Osteocyte (in vitro differentiated cells): ENCODE measurements around the gene GDF15. TPM values are rescaled to one million over a fixed set of nuclear protein-coding genes. Genes with fewer than 3 reads are reported as not detected.
A peak's percentile ranks its signal among the peaks of the same experiment; 100 is the strongest.
"Not testable (repeated sequence)": the region's sequence is repeated elsewhere in the genome, so short reads cannot be mapped to it uniquely, and the experiment has no call there.

Experiments
- DNase-seq: peaks from one replicate; pipeline ENCODE4 v3.0.0; 2021; ENCODE audit warnings: mixed read lengths; ENCODE audit not compliant: unreplicated experiment; ENCODE audit errors: extremely low spot score
- H3K27ac Mint-ChIP-seq: one replicate; pipeline ENCODE4 v1.8.0; 2021; ENCODE audit warnings: mild to moderate bottlenecking, mixed read lengths; ENCODE audit not compliant: unreplicated experiment
- H3K27me3 Mint-ChIP-seq: one replicate; pipeline ENCODE4 v1.8.0; 2021; ENCODE audit warnings: mixed read lengths; ENCODE audit not compliant: unreplicated experiment
- H3K36me3 Mint-ChIP-seq: one replicate; pipeline ENCODE4 v1.8.0; 2021; ENCODE audit warnings: mixed read lengths; ENCODE audit not compliant: unreplicated experiment
- H3K4me1 Mint-ChIP-seq: one replicate; pipeline ENCODE4 v1.8.0; 2021; ENCODE audit warnings: mixed read lengths; ENCODE audit not compliant: unreplicated experiment
- H3K4me3 Mint-ChIP-seq: one replicate; pipeline ENCODE4 v1.8.0; 2021; ENCODE audit warnings: mild to moderate bottlenecking, moderate library complexity, mixed read lengths; ENCODE audit not compliant: unreplicated experiment
- H3K9me3 Mint-ChIP-seq: one replicate; pipeline ENCODE4 v1.8.0; 2021; ENCODE audit warnings: mixed read lengths; ENCODE audit not compliant: unreplicated experiment
- CTCF ChIP-seq: fragments of 200-600 bp; sonication (generic); IDR thresholded peaks from 2 replicates; pipeline ENCODE4 v1.5.0; 2021; ENCODE audit warnings: antibody characterized with exemption, mild to moderate bottlenecking, moderate library complexity
- total RNA-seq: library from RNA; stranded (reverse); gene quantifications from 2 replicates; pipeline ENCODE4 v1.2.1, GENCODE V29; 2021

Gene GDF15
- total RNA-seq, 1 donor from 2014 or later = 47.9 TPM

GRCh38 chr19:18363787-18364186 lies 22.2 kb upstream of the GDF15 start:
- H3K9me3 Mint-ChIP-seq = no peaks in the 10 kb centered on the region
- no peak for DNase-seq
- H3K27ac Mint-ChIP-seq = peak overlapping the region; percentile 95
- H3K4me1 Mint-ChIP-seq = peaks cover 27% of the 10 kb centered on the region
- H3K36me3 Mint-ChIP-seq = peaks cover 21% of the 10 kb centered on the region
- no peaks in the 10 kb centered on the region for H3K27me3 Mint-ChIP-seq
- TF ChIP-seq CTCF = no peak
- H3K4me3 Mint-ChIP-seq = no peak overlapping the region

GRCh38 chr19:18364277-18364825 lies 21.6 kb upstream of the GDF15 start:
- DNase-seq, H3K4me3 Mint-ChIP-seq, H3K9me3 Mint-ChIP-seq, H3K27me3 Mint-ChIP-seq: not testable (repeated sequence)
- Mint-ChIP-seq H3K27ac (peak overlapping the region; percentile 95), H3K36me3 (peaks cover 18% of the 10 kb centered on the region), H3K4me1 (peaks cover 29% of the 10 kb centered on the region)

GRCh38 chr19:18364826-18365528 lies 21.0 kb upstream of the GDF15 start:
- Mint-ChIP-seq H3K36me3 (peaks cover 13% of the 10 kb centered on the region), H3K27me3 (no peaks in the 10 kb centered on the region), H3K9me3 (no peaks in the 10 kb centered on the region), H3K4me3 (peak overlapping the region; percentile 10), H3K4me1 (peaks cover 33% of the 10 kb centered on the region), H3K27ac (peak overlapping the region; percentile 95)
- TF ChIP-seq CTCF = no peak
- no peak for DNase-seq

DNA sequence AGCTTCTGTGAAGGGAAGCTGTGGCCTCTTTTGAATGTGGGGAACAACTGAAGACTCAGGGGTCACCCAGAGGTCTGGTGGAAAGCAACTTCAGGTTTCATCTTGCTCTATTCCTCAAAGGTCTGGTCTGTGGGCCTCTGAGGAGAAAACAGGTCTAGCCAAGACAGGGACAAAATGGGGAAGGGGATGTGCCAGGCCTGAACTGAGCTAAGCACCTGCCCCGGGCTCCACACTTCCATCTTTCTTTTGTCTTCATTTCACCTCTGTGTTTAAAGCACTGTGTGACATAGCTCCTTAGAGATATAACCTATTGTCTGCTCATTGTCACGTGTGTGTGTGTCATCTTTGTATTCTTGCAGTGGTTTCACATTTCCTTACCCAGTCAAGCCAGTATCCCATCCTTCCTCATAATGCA lies 19.9 kb upstream of the GDF15 start:
- DNase-seq = no peak
- peak overlapping the region; percentile 95 for H3K27ac Mint-ChIP-seq
- H3K36me3 Mint-ChIP-seq = peaks cover 13% of the 10 kb centered on the region
- H3K4me3 Mint-ChIP-seq = no peak overlapping the region
- no peaks in the 10 kb centered on the region for H3K27me3 Mint-ChIP-seq
- no peaks in the 10 kb centered on the region for H3K9me3 Mint-ChIP-seq
- TF ChIP-seq CTCF = no peak
- H3K4me1 Mint-ChIP-seq = peaks cover 33% of the 10 kb centered on the region

- DNase-seq = no peak
- TF ChIP-seq CTCF = no peak
- Mint-ChIP-seq H3K4me1 (peaks cover 35% of the 10 kb centered on the region), H3K27me3 (no peaks in the 10 kb centered on the region), H3K27ac (peak overlapping the region; percentile 50), H3K4me3 (no peak overlapping the region), H3K36me3 (peaks cover 3% of the 10 kb centered on the region), H3K9me3 (no peaks in the 10 kb centered on the region)
Observed at GRCh38 chr19:18368504-18369222, 17.3 kb upstream of the GDF15 start.
